Heart left ventricle (tissue), 16 donors: ENCODE data around the gene CAND2. TPM values are rescaled to one million over a fixed set of nuclear protein-coding genes. Genes with fewer than 3 reads are reported as not detected.

ENCODE experiments used
- ATAC-seq, 4 donors: fragments of 200-7000 bp; cut with Tn5 transposase; one replicate each; pipeline ENCODE4 v1.9.1; 2020 to 2022; ENCODE audit warnings: moderate library complexity in 4 of 4, mild to moderate bottlenecking in 3 of 4, moderate number of reproducible peaks in 1 of 4
- DNase-seq, 5 donors: peaks; one replicate each; pipeline ENCODE4 v3.0.0-alpha.2; 2020
- H3K27ac ChIP-seq, 12 donors: fragments of 200-600 bp; sonication (generic) in 4 of 12; one replicate each; pipeline versions ENCODE4 v1.5.0 to v1.8.0; 2016 to 2022; ENCODE audit warnings: mild to moderate bottlenecking in 2 of 12
- H3K27me3 ChIP-seq, 9 donors: fragments of 200-600 bp; sonication (generic) in 2 of 9; one replicate each; pipeline versions ENCODE4 v1.5.1 to v1.8.0; 2016 to 2022; ENCODE audit warnings: mild to moderate bottlenecking in 3 of 9
- H3K36me3 ChIP-seq, 9 donors: fragments of 200-600 bp; sonication (generic) in 2 of 9; one replicate each; pipeline versions ENCODE4 v1.5.0 to v1.8.0; 2018 to 2022; ENCODE audit warnings: mild to moderate bottlenecking in 2 of 9
- H3K4me1 ChIP-seq, 12 donors: fragments of 200-600 bp; sonication (generic) in 4 of 12; one replicate each; pipeline versions ENCODE4 v1.5.0 to v1.8.0; 2016 to 2022; ENCODE audit warnings: mild to moderate bottlenecking in 3 of 12
- H3K4me3 ChIP-seq, 12 donors: fragments of 200-600 bp; sonication (generic) in 4 of 12; one replicate each; pipeline versions ENCODE4 v1.5.0 to v1.8.0; 2017 to 2022; ENCODE audit warnings: mild to moderate bottlenecking in 9 of 12, moderate library complexity in 4 of 12
- H3K9me3 ChIP-seq, 12 donors: fragments of 200-600 bp; sonication (generic) in 4 of 12; one replicate each; pipeline versions ENCODE4 v1.5.0 to v1.8.0; 2016 to 2022; ENCODE audit warnings: mild to moderate bottlenecking in 1 of 12
- CTCF ChIP-seq, 12 donors: fragments of 200-600 bp; sonication (generic) in 4 of 12; IDR thresholded peaks; one replicate each; pipeline versions ENCODE4 v1.5.0 to v1.8.0; 2018 to 2022; ENCODE audit warnings: antibody characterized with exemption in 12 of 12, mild to moderate bottlenecking in 5 of 12
- POLR2A ChIP-seq, 2 donors: fragments of 450-650 bp; IDR thresholded peaks; one replicate each; pipeline ENCODE4 v1.6.1; 2017; ENCODE audit warnings: antibody characterized with exemption in 2 of 2, mild to moderate bottlenecking in 2 of 2, moderate library complexity in 2 of 2
- WGBS, 4 donors: extraction: QIAGEN DNeasy Blood & Tissue Kit in 2 of 4; methylation state at CpG; one replicate each; pipeline versions ENCODE4 v1.1.5 to v1.1.7; 2013 to 2018; 5-methylcytosine and 5-hydroxymethylcytosine counted together
- intact Hi-C, 10 donors: fragments of 100-400 bp; cut with DNase I; formaldehyde crosslinking; loops; one replicate each; pipeline versions ENCODE4 v1.11.1 to v1.14.2; 2022
- polyA plus RNA-seq, 2 donors: library from polyadenylated mRNA; stranded (reverse); fragments of 200-250 nt; gene quantifications; one replicate each; pipeline ENCODE4 v1.2.3, GENCODE V29; 2013
- total RNA-seq, 9 donors: library from RNA; depleted of rRNA in 2 of 9; stranded (reverse); fragments of >200 nt in 2 of 9; fragmentation: NEBNext Ultra II Directional in 3 of 9; extraction: Animal tissue kit (Norgen Biotek cat#: 25700) in 3 of 9; gene quantifications; one replicate each; pipeline versions ENCODE4 v1.1.0 to v1.2.4, GENCODE V29; 2016 to 2023
- donor health status: ischemic (EF 13 %, LVEDD 7.1; RV severe dilation, severe dysfunction).
- donor health status: healthy with polysubstance abuse.
- donor health status: DM: no; HTN: yes; CAD: no.
- donor health status: DM: no; HTN: no; CAD: no.
- donor health status: ischemic (EF 25% LVEDD 6.9; RV normal size, moderate dysfunction).
- donor health status: ischemic (EF 25% LVEDD 5.7; RV mildly dilated, moderate dysfunction).
- donor health status: healthy.
- donor health status: DM: yes; HTN: yes; CAD: no.
- donor health status: ischemic (EF 35%, LVEDD 5.7; RV mildly dilated, moderate dysfunction).
- donor health status: nonischemic (EF 11% LVEDD 7.7; RV severe dilation, severe dysfunction).
- donor health status: DM: yes; HTN: yes; CAD: no.
- donor health status: PGD.
- donor health status: ischemic (EF 29% LVEDD 5.4; RV normal size, mild dysfunction).
- donor health status: nonischemic (EF 23%, LVEDD 6.1; RV moderate dilation, normal function).

The CAND2 gene
- total and polyA plus RNA-seq, 11 donors = 11.7 to 87.5 (median 67.2) TPM

- intact Hi-C loops = loop anchor here in 8 of 10 donors (5.0 to 10.0 kb wide), 5 partner anchors 117 to 790 kb away; no protein-coding TSS in a partner anchor
- WGBS, 4 donors = 90 to 94% (median 91%) methylated on average over 4 of the region's 4 CpGs
Measured at GRCh38 chr3:12865271-12865670, 68.8 kb downstream of the CAND2 start.

GRCh38 chr3:12866836-12867235 lies 70.4 kb downstream of the CAND2 start:
- no peak for TF ChIP-seq POLR2A (IDR thresholded peaks at IDR 0.05)
- no peak for TF ChIP-seq CTCF (IDR thresholded peaks at IDR 0.05)
- Histone ChIP-seq H3K36me3 (no peaks in the 10 kb centered on the region), H3K27ac (no peak overlapping the region), H3K4me3 (no peak overlapping the region), H3K27me3 (peaks cover 0 to 13% (median 0%) of the 10 kb centered on the region in 9 donors), H3K4me1 (peaks cover 0 to 13% (median 8%) of the 10 kb centered on the region in 12 donors), H3K9me3 (peaks cover 0 to 11% (median 5%) of the 10 kb centered on the region in 12 donors)
- WGBS, 4 donors = 80 to 93% (median 85%) methylated on average over 5 to 6 of the region's 6 CpGs
- ATAC-seq (no peak), DNase-seq (peak in 1 of 5 donors; percentile 19)
- intact Hi-C loops = loop anchor here in 9 of 10 donors (1.0 to 10.0 kb wide), 7 partner anchors 24 to 788 kb away; no protein-coding TSS in a partner anchor

More at GRCh38 chr3:12865271-12865670, 68.8 kb downstream of the CAND2 start:
- TF ChIP-seq CTCF (IDR thresholded peaks at IDR 0.05) (no peak), POLR2A (IDR thresholded peaks at IDR 0.05) (no peak)
- no peak for ATAC-seq
- Histone ChIP-seq H3K4me1 (peaks cover 0 to 13% (median 8%) of the 10 kb centered on the region in 12 donors), H3K9me3 (peaks cover 0 to 11% (median 5%) of the 10 kb centered on the region in 12 donors), H3K4me3 (no peak overlapping the region), H3K36me3 (no peaks in the 10 kb centered on the region), H3K27ac (no peak overlapping the region), H3K27me3 (peaks cover 0 to 13% (median 0%) of the 10 kb centered on the region in 9 donors)
- no peak for DNase-seq

GRCh38 chr3:12868039-12869034 lies 71.9 kb downstream of the CAND2 start:
- no peaks in the 10 kb centered on the region for H3K36me3 ChIP-seq
- DNase-seq (peak; percentile 85 to 90 (median 86)), ATAC-seq (peak; percentile 83 to 96 (median 94))
- H3K27me3 ChIP-seq = peaks cover 0 to 13% (median 0%) of the 10 kb centered on the region in 9 donors
- 34 to 40% (median 37%) methylated on average over 30 to 45 of the region's 45 CpGs for WGBS, 4 donors
- peak overlapping the region in 1 of 12 donors; percentile 25 for H3K27ac ChIP-seq
- peaks cover 0 to 11% (median 5%) of the 10 kb centered on the region in 12 donors for H3K9me3 ChIP-seq
- intact Hi-C loops = loop anchor here in 9 of 10 donors (1.0 to 10.0 kb wide), 10 partner anchors 22 to 786 kb away; no protein-coding TSS in a partner anchor
- peaks cover 0 to 13% (median 8%) of the 10 kb centered on the region in 12 donors for H3K4me1 ChIP-seq
- H3K4me3 ChIP-seq = peak overlapping the region in 9 of 12 donors; percentile 1 to 47 (median 26)
- TF ChIP-seq CTCF (IDR thresholded peaks at IDR 0.05) (peak; percentile 80 to 98 (median 92)), POLR2A (IDR thresholded peaks at IDR 0.05) (no peak)
